ENCODE results near the gene SLC6A18.

GRCh38 chr5:1204693-1205242, 20.4 kb upstream of the SLC6A18 start:
- TF ChIP-seq CTCF (IDR thresholded peaks at IDR 0.05; ENCODE audit: insufficient read depth, low read length, poor library complexity, severe bottlenecking) (no peak), EZH2phosphoT487 (conservative IDR thresholded peaks at IDR 0.05; ENCODE audit: low read length) (no peak)

Data from SU-DHL-6 (cell line).